DOHH2 (cell line): ENCODE data around the gene MB21D2.

Experiments used
- H3F3A ChIP-seq: fragments of 200-600 bp; sonication (generic), shearing (Covaris generic); 2 replicates; pipeline ENCODE4 v1.6.0; 2016; ENCODE audit warnings: antibody characterized with exemption, mild to moderate bottlenecking; ENCODE audit not compliant: control insufficient read depth, insufficient read depth
- H3K27ac ChIP-seq: fragments of 200-600 bp; sonication (generic); 2 replicates; pipeline ENCODE4 v1.5.1; 2014; ENCODE audit warnings: low read depth, mild to moderate bottlenecking, low read length, moderate library complexity
- H3K27me3 ChIP-seq: fragments of 200-600 bp; sonication (generic); 2 replicates; pipeline ENCODE4 v1.6.1; 2014; ENCODE audit warnings: mild to moderate bottlenecking, low read length, mixed read lengths; ENCODE audit not compliant: control insufficient read depth
- H3K36me3 ChIP-seq: fragments of 200-600 bp; sonication (generic); 2 replicates; pipeline ENCODE4 v1.6.1; 2014; ENCODE audit warnings: mild to moderate bottlenecking, low read length, moderate library complexity, mixed read lengths; ENCODE audit not compliant: control insufficient read depth
- H3K4me1 ChIP-seq: fragments of 200-600 bp; sonication (generic); 2 replicates; pipeline ENCODE4 v1.6.1; 2014; ENCODE audit warnings: mild to moderate bottlenecking, low read length, mixed read lengths; ENCODE audit not compliant: control insufficient read depth
- H3K4me2 ChIP-seq: fragments of 200-600 bp; sonication (generic); 2 replicates; pipeline ENCODE4 v1.6.0; 2014; ENCODE audit warnings: mild to moderate bottlenecking, low read length, moderate library complexity
- H3K4me3 ChIP-seq: fragments of 200-600 bp; sonication (generic); 2 replicates; pipeline ENCODE4 v1.5.1; 2014; ENCODE audit warnings: mild to moderate bottlenecking, low read length, mixed read lengths
- H3K79me2 ChIP-seq: fragments of 200-600 bp; sonication (generic); 2 replicates; pipeline ENCODE4 v1.6.1; 2014; ENCODE audit warnings: mild to moderate bottlenecking, low read length, mixed read lengths; ENCODE audit not compliant: control insufficient read depth
- H3K9me2 ChIP-seq: fragments of 200-600 bp; sonication (generic); replicated peaks from 2 replicates; pipeline ENCODE4 v1.6.1; 2014; ENCODE audit warnings: mild to moderate bottlenecking, low read length, mixed read lengths; ENCODE audit not compliant: control insufficient read depth
- H3K9me3 ChIP-seq: fragments of 200-600 bp; sonication (generic); 2 replicates; pipeline ENCODE4 v1.6.1; 2014; ENCODE audit warnings: antibody characterized with exemption, low read length, mixed read lengths; ENCODE audit not compliant: control insufficient read depth, insufficient read depth
- H4K20me1 ChIP-seq: fragments of 200-600 bp; sonication (generic); 2 replicates; pipeline ENCODE4 v1.6.0; 2014; ENCODE audit warnings: low read depth, mild to moderate bottlenecking, antibody characterized with exemption, low read length, moderate library complexity; ENCODE audit not compliant: control insufficient read depth, insufficient read depth
- CTCF ChIP-seq: fragments of 200-600 bp; sonication (generic); IDR thresholded peaks from one replicate; pipeline ENCODE4 v1.5.1; 2014; ENCODE audit warnings: antibody characterized with exemption, mild to moderate bottlenecking, low read depth, low read length; ENCODE audit not compliant: poor library complexity, severe bottlenecking
- EZH2phosphoT487 ChIP-seq: fragments of 200-600 bp; sonication (generic); IDR thresholded peaks from 2 replicates; pipeline ENCODE4 v1.6.1; 2017; ENCODE audit warnings: borderline replicate concordance, mild to moderate bottlenecking, antibody characterized with exemption, low read length, moderate library complexity, mixed read lengths

MB21D2 gene

GRCh38 chr3:192915722-192916121, 1.9 kb downstream of the MB21D2 start:
- no peaks in the 10 kb centered on the region; the same call in 1 of the 2 replicates for H3K9me3 ChIP-seq
- no peak overlapping the region for H3K4me3 ChIP-seq
- no peaks in the 10 kb centered on the region for H3K36me3 ChIP-seq
- H3F3A ChIP-seq = no peaks in the 10 kb centered on the region
- H3K4me2 ChIP-seq = no peak overlapping the region
- H3K9me2 ChIP-seq = no peaks in the 10 kb centered on the region
- no peaks in the 10 kb centered on the region for H4K20me1 ChIP-seq
- TF ChIP-seq CTCF (no peak), EZH2phosphoT487 (no peak)
- H3K27ac ChIP-seq = no peak overlapping the region
- peaks cover 20% of the 10 kb centered on the region for H3K27me3 ChIP-seq
- no peaks in the 10 kb centered on the region for H3K79me2 ChIP-seq
- no peaks in the 10 kb centered on the region for H3K4me1 ChIP-seq

- H3K27ac ChIP-seq = no peak overlapping the region
- H3F3A ChIP-seq = no peaks in the 10 kb centered on the region
- H3K79me2 ChIP-seq = no peaks in the 10 kb centered on the region
- H3K9me2 ChIP-seq = no peaks in the 10 kb centered on the region
- no peak overlapping the region for H3K4me3 ChIP-seq
- no peaks in the 10 kb centered on the region for H3K36me3 ChIP-seq
- peaks cover 20% of the 10 kb centered on the region for H3K27me3 ChIP-seq
- H3K4me2 ChIP-seq = no peak overlapping the region
- no peaks in the 10 kb centered on the region for H4K20me1 ChIP-seq
- no peaks in the 10 kb centered on the region; the same call in 1 of the 2 replicates for H3K9me3 ChIP-seq
- no peaks in the 10 kb centered on the region for H3K4me1 ChIP-seq
- TF ChIP-seq EZH2phosphoT487 (no peak), CTCF (no peak)
Measured at GRCh38 chr3:192915304-192915703, 2.4 kb downstream of the MB21D2 start.

- H3K36me3 ChIP-seq = no peaks in the 10 kb centered on the region
Measured at GRCh38 chr3:192914848-192915247, 2.8 kb downstream of the MB21D2 start.

GRCh38 chr3:192913540-192913939, 4.1 kb downstream of the MB21D2 start:
- no peak for TF ChIP-seq EZH2phosphoT487
- no peak for TF ChIP-seq CTCF

More at GRCh38 chr3:192914848-192915247, 2.8 kb downstream of the MB21D2 start:
- no peaks in the 10 kb centered on the region for H3K79me2 ChIP-seq
- no peak overlapping the region for H3K4me2 ChIP-seq
- peaks cover 20% of the 10 kb centered on the region for H3K27me3 ChIP-seq
- no peaks in the 10 kb centered on the region for H3K9me2 ChIP-seq
- TF ChIP-seq EZH2phosphoT487 = no peak
- no peaks in the 10 kb centered on the region for H4K20me1 ChIP-seq
- H3K4me3 ChIP-seq = no peak overlapping the region
- no peak overlapping the region for H3K27ac ChIP-seq
- H3K4me1 ChIP-seq = no peaks in the 10 kb centered on the region
- H3K9me3 ChIP-seq = no peaks in the 10 kb centered on the region; the same call in 1 of the 2 replicates
- H3F3A ChIP-seq = no peaks in the 10 kb centered on the region

More at GRCh38 chr3:192913540-192913939, 4.1 kb downstream of the MB21D2 start:
- H3K4me2 ChIP-seq = no peak overlapping the region
- no peaks in the 10 kb centered on the region for H3K9me2 ChIP-seq
- no peak overlapping the region for H3K27ac ChIP-seq
- peaks cover 20% of the 10 kb centered on the region for H3K27me3 ChIP-seq
- no peaks in the 10 kb centered on the region for H3K79me2 ChIP-seq
- no peaks in the 10 kb centered on the region for H3K36me3 ChIP-seq
- H3K4me3 ChIP-seq = no peak overlapping the region
- no peaks in the 10 kb centered on the region for H4K20me1 ChIP-seq
- H3K4me1 ChIP-seq = no peaks in the 10 kb centered on the region
- H3F3A ChIP-seq = no peaks in the 10 kb centered on the region
- no peaks in the 10 kb centered on the region; the same call in 1 of the 2 replicates for H3K9me3 ChIP-seq
